Adipocyte (in vitro differentiated cells): ENCODE measurements around the gene SMIM24.

ENCODE experiments used
- DNase-seq: peaks from one replicate; pipeline ENCODE4 v3.0.0-alpha.2; 2015; ENCODE audit warnings: low read depth
- H3K27me3 ChIP-seq: replicated peaks from 2 replicates; pipeline ENCODE4 v1.7.0; 2013; ENCODE audit warnings: mild to moderate bottlenecking, low read length, moderate library complexity; ENCODE audit not compliant: control insufficient read depth, insufficient read depth
- H3K36me3 ChIP-seq: 2 replicates; pipeline ENCODE4 v1.7.0; 2013; ENCODE audit warnings: low read length, mild to moderate bottlenecking, moderate library complexity; ENCODE audit not compliant: control insufficient read depth, insufficient read depth, severe bottlenecking
- H3K4me1 ChIP-seq: 2 replicates; pipeline ENCODE4 v1.7.0; 2013; ENCODE audit warnings: mild to moderate bottlenecking, low read length, moderate library complexity; ENCODE audit not compliant: control insufficient read depth, insufficient read depth
- H3K4me3 ChIP-seq: 2 replicates; pipeline ENCODE4 v1.7.0; 2013; ENCODE audit warnings: mild to moderate bottlenecking, low read length, moderate library complexity
- H3K9ac ChIP-seq: 2 replicates; pipeline ENCODE4 v1.7.0; 2013; ENCODE audit warnings: mild to moderate bottlenecking, low read length, moderate library complexity
- H3K9me3 ChIP-seq: 2 replicates; pipeline ENCODE4 v1.7.0; 2013; ENCODE audit warnings: mild to moderate bottlenecking, low read length, moderate library complexity; ENCODE audit not compliant: control insufficient read depth

SMIM24 gene

DNA sequence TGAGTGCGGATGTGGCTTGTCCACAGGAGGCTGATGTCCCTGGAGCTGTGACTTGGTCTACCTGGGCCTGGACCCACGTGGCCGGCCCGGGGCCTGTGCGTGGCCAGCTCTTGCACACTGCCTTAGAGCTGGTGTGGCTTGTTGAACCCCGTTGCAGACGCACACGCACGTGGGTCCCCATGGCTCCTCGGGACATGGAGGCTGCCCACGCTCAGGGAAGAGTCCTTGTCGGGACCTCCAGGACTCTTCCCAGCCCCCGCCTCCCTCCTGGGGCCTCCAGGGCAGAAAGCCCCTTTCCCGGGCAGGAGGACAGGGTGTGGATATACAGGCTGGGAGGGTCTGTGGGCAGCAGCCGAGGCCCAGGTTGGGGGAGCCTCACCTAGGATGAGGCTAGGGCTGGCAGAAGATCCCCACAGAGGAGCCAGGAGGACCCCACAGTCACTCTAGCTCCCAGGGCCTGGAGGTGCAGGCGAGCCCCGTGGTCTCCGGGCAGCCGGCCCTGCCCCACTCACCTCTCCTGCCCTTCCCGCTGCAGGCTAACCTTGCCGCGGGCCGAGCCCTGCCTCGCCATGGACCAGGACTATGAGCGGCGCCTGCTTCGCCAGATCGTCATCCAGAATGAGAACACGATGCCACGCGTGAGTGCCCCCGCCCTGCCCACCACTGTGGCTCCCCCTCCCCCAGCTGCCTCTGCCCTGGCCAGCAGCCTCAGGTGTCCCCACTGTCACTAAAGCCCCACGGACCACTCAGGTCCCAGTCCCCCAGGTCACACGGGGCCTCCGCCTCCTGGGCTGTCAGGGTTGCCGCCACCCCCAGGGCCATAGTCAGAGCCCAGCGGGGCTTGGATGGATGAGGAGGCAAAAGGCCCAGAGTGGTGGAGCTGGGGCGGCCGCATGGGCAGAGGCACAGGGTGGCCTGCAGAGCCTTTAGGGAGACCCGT lies 42.4 kb upstream of the SMIM24 start:
- no peaks in the 10 kb centered on the region for H3K4me1 ChIP-seq
- H3K27me3 ChIP-seq = no peaks in the 10 kb centered on the region
- H3K9ac ChIP-seq = no peak overlapping the region
- no peak for DNase-seq
- no peaks in the 10 kb centered on the region for H3K9me3 ChIP-seq
- H3K4me3 ChIP-seq = no peak overlapping the region
- H3K36me3 ChIP-seq = peaks cover 27% of the 10 kb centered on the region

DNA sequence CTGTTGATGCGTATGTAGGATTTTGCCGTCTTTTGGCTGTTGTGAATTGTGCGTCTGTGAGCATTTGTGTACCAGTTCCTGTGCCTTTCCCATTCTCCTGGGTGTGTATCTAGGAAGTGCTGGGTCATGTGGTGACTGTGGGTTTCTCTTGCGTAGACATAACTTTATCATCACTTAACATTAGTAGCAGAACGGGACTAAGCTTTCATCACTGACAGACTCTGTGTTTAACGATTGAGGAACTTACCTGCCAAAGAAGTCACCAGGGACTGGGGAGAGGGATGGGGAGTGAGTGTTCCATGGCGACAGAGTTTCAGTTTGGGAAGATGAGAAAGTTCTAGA lies 40.8 kb upstream of the SMIM24 start:
- H3K9ac ChIP-seq = no peak overlapping the region
- no peaks in the 10 kb centered on the region for H3K9me3 ChIP-seq
- no peaks in the 10 kb centered on the region for H3K27me3 ChIP-seq
- peaks cover 19% of the 10 kb centered on the region for H3K36me3 ChIP-seq
- no peaks in the 10 kb centered on the region for H3K4me1 ChIP-seq
- H3K4me3 ChIP-seq = no peak overlapping the region
- no peak for DNase-seq

- H3K9me3 ChIP-seq = no peaks in the 10 kb centered on the region
- peaks cover 19% of the 10 kb centered on the region for H3K36me3 ChIP-seq
- H3K4me1 ChIP-seq = no peaks in the 10 kb centered on the region
- no peak overlapping the region for H3K4me3 ChIP-seq
- H3K9ac ChIP-seq = no peak overlapping the region
- DNase-seq = no peak
- H3K27me3 ChIP-seq = no peaks in the 10 kb centered on the region
These were observed 40.1 kb upstream of the SMIM24 start for GRCh38 chr19:3520166-3521103.

DNA sequence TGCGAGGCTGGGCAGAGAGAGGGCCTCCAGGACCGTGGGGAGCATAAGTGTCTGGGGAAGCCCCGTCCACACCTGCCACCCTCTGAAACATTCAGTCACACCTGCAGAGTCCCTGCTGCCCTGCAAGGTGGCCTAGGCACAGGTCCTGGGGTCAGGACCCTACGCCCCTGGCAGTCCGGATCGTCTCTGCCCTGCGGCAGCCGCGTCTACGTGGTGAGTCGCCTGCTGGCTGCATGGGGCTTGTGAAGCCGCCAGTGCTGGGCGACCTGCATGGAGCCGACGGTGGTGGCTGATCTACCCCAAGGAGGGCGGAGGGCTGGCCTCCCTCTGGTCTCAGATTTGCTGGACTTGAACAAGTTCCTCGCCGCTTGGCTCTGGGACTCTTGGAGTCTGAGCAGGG lies 38.8 kb upstream of the SMIM24 start:
- H3K9ac ChIP-seq = no peak overlapping the region
- H3K4me3 ChIP-seq = no peak overlapping the region
- H3K4me1 ChIP-seq = peaks cover 9% of the 10 kb centered on the region
- H3K36me3 ChIP-seq = peaks cover 8% of the 10 kb centered on the region
- H3K27me3 ChIP-seq = no peaks in the 10 kb centered on the region
- H3K9me3 ChIP-seq = no peaks in the 10 kb centered on the region
- DNase-seq = no peak

DNA sequence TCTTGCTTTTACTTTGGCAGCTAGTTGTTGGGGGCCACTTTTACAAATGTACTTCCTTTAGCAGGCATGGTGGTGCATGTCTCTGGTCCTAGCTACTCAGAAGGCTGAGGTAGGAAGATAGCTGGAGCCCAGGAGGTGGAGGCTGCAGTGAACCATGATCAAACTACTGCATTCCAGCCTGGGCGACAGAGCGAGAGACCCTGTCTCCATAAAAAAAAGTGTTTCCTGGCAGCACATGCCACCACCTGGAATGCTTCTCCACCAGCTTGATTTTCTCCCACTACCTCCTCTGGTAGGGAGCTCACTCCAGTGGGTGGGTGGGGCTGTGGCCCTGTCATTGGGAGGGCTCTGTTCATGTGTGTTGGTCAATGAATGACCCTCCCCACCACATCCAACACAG lies 38.3 kb upstream of the SMIM24 start:
- H3K4me1 ChIP-seq = peaks cover 10% of the 10 kb centered on the region
- peaks cover 4% of the 10 kb centered on the region for H3K36me3 ChIP-seq
- H3K27me3 ChIP-seq = no peaks in the 10 kb centered on the region
- H3K4me3 ChIP-seq = no peak overlapping the region
- no peaks in the 10 kb centered on the region for H3K9me3 ChIP-seq
- no peak for DNase-seq
- H3K9ac ChIP-seq = no peak overlapping the region

- Histone ChIP-seq H3K4me1 (peaks cover 13% of the 10 kb centered on the region), H3K36me3 (no peaks in the 10 kb centered on the region), H3K27me3 (no peaks in the 10 kb centered on the region), H3K9me3 (no peaks in the 10 kb centered on the region), H3K4me3 (no peak overlapping the region), H3K9ac (no peak overlapping the region)
- no peak for DNase-seq
These were observed 37.9 kb upstream of the SMIM24 start for GRCh38 chr19:3518255-3518654.

- Histone ChIP-seq H3K9me3 (no peaks in the 10 kb centered on the region), H3K4me3 (no peak overlapping the region), H3K27me3 (no peaks in the 10 kb centered on the region), H3K9ac (no peak overlapping the region), H3K36me3 (no peaks in the 10 kb centered on the region), H3K4me1 (peaks cover 18% of the 10 kb centered on the region)
- DNase-seq = peak; percentile 5
These were observed 37.3 kb upstream of the SMIM24 start for GRCh38 chr19:3517638-3518037.

GRCh38 chr19:3516675-3517207 lies 36.4 kb upstream of the SMIM24 start:
- Histone ChIP-seq H3K27me3 (no peaks in the 10 kb centered on the region), H3K4me1 (peaks cover 18% of the 10 kb centered on the region), H3K4me3 (no peak overlapping the region), H3K36me3 (no peaks in the 10 kb centered on the region), H3K9ac (no peak overlapping the region), H3K9me3 (no peaks in the 10 kb centered on the region)
- no peak for DNase-seq

GRCh38 chr19:3515891-3516422 lies 35.6 kb upstream of the SMIM24 start:
- H3K4me3 ChIP-seq = no peak overlapping the region
- H3K4me1 ChIP-seq = peaks cover 18% of the 10 kb centered on the region
- no peaks in the 10 kb centered on the region for H3K36me3 ChIP-seq
- no peaks in the 10 kb centered on the region for H3K27me3 ChIP-seq
- no peak overlapping the region for H3K9ac ChIP-seq
- H3K9me3 ChIP-seq = no peaks in the 10 kb centered on the region
- DNase-seq = no peak

GRCh38 chr19:3514930-3515329 lies 34.6 kb upstream of the SMIM24 start:
- Histone ChIP-seq H3K36me3 (no peaks in the 10 kb centered on the region), H3K4me1 (peaks cover 18% of the 10 kb centered on the region), H3K9ac (no peak overlapping the region), H3K4me3 (no peak overlapping the region), H3K9me3 (no peaks in the 10 kb centered on the region), H3K27me3 (no peaks in the 10 kb centered on the region)
- DNase-seq = no peak
